GM21381 (cell line): ENCODE data around the gene CD81.
"Not testable (repeated sequence)": the region's sequence is repeated elsewhere in the genome, so short reads cannot be mapped to it uniquely, and the experiment has no call there.

Experiments used
- ATAC-seq: cut with Tn5 transposase; IDR thresholded peaks from one replicate; pipeline ENCODE4 v1.9.1; 2021; ENCODE audit warnings: mild to moderate bottlenecking, moderate library complexity; ENCODE audit not compliant: unreplicated experiment

The CD81 gene, protein sequence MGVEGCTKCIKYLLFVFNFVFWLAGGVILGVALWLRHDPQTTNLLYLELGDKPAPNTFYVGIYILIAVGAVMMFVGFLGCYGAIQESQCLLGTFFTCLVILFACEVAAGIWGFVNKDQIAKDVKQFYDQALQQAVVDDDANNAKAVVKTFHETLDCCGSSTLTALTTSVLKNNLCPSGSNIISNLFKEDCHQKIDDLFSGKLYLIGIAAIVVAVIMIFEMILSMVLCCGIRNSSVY

DNA sequence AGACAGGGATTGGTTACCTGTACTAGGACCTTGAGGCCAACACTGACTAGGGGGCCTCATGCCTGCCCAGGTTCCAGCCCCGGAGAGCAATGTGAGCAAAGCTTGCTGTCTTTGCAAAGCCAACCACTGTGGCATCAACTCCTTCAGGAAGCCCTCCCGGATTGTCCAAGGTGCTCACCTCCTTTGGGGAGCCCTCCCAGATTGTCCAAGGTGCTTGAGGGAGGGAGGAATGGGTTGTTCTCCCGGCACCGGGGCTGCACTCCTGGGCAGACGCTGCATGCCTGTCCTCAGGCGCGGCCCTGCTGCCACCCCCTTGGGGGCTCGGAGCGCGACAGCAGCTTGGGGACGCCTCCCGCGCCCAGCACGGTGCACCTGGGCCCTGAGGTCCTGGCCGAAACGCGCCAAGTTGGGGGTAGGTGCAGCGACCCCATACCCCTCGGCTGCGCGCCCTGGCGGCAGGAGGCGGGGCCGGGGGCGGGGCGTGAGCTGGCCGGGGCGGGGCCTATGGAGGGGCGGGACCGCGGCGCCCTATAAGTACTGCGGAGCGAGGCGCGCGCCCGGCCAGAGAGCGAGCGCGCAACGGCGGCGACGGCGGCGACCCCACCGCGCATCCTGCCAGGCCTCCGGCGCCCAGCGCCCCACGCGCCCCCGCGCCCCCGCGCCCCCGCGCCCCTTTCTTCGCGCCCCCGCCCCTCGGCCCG, at the start of gene CD81:
Gene CD81 (plus strand): TSS at position 560 of the 701 bp plus-strand sequence. CDS start 240 bp downstream, outside the sequence.
- peak; percentile 41 for ATAC-seq

DNA sequence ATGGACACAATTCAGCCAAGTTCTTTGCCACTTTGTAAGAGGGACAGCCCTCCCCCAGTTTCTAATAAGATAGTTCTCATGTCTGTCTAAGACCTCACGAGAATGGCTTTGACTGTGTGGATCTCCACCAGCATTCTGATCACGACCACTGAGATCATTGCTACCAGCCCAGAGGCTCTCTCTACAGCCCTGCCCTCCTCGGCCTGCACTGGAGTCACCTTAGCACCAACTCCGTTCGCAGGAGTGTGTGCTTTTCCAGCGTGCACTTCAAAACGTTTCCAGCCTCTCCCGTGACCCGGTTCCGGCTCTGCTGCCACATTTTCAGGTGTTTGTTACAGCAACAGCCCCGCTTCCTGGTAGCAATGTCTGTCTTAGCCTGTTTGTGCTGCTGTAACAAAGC, 49.1 kb upstream of the CD81 start:
- no peak for ATAC-seq

DNA sequence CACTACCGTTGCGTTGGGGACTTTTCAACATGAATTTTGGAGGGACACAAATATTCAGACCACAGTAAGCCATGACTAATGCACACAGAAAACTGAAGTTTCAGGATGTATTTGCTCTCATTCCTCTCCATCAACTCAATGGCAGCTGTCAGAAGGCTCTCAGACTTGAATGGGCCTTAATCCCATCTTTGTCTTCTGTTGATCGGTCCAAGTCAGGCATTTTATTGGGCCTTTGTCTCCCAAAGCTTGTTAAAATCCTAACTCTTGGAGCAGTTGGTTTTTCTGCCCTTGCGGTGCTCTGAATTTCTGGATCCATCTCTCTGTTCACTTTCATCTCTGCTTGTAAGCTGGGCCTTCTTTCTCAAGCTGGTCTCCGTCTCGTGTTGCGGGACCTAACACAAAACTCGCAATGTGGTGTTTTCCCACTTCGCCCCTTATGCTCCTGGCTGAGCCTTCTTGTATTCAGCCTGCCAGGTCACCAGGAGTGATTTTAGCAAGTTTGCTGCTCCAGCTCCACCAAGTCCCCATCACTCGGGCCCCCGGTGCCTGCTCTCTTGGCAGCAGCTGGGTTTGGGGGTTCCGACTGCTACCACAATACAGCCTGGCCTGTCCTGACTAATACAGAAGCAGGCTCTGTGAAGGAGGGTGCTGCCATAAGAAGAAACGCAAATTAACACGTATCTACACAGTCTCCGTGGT, 48.3 kb upstream of the CD81 start:
- no peak for ATAC-seq

DNA sequence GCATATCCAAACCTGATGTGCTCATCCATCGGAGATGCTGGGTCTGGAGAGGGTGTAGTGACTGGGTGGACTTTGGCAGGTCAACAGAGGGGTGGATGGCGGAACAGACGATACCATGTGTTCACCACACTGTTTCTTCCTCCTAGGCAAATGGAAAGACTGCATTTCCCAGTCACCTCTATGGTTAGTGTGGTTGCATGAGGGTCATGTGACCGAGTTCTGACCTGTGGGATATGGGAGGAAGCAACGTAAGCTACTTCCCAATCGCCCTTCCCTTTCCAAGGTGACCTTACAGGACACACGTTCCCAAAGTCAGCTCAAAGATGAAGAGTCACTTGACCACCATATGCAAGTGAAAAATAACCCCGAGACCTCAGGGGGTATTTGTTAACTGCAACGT, 47.6 kb upstream of the CD81 start:
- no peak for ATAC-seq

DNA sequence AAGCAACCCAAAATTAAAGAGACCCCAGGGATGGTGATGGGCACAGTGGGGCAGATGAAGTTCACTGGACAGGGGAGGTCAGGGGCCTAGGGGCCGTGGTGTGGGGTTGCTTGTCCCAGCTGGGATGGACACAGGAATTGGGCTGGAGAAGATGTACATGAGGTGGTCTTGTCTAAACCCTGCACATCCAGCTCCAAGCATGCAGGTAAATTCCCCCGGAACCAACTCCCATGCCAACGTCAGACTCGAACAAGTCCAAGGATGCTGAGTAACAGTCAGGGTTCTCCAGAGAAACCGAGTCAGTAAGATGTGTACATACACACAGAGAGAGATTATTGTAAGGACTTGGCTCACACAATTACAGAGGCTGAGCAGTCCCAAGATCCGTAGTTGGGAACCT, 46.4 kb upstream of the CD81 start:
- no peak for ATAC-seq

DNA sequence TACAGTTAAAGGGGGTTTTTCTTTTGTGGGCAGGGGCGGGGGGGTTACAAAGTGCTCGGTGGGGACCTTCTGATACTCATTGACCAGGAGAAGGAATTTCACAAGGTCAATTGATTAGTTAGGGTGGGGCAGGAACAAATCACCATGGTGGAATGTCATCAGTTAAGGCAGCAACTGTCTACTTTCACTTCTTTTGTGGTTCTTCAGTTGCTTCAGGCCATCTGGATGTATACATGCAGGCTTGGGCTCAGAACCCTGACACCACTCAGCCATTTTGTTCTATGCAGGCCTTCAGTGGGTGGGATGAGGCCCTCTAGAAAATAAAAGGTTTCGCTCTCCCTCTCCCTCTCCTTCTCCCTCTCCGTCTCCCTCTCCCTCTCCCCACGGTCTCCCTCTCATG, 45.7 kb upstream of the CD81 start:
- ATAC-seq, result no peak

DNA sequence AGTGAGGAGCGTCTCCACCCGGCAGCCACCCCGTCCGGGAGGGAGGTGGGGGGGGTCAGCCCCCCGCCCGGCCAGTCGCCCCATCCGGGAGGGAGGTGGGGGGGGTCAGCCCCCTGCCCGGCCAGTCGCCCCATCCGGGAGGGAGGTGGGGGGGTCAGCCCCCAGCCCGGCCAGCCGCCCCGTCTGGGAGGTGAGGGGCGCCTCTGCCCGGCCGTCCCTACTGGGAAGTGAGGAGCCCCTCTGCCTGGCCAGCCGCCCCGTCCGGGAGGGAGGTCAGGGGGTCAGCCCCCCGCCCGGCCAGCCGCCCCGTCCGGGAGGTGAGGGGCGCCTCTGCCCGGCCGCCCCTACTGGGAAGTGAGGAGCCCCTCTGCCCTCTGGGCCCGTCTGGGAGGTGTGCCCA, 44.5 kb upstream of the CD81 start:
- not testable (repeated sequence) for ATAC-seq

DNA sequence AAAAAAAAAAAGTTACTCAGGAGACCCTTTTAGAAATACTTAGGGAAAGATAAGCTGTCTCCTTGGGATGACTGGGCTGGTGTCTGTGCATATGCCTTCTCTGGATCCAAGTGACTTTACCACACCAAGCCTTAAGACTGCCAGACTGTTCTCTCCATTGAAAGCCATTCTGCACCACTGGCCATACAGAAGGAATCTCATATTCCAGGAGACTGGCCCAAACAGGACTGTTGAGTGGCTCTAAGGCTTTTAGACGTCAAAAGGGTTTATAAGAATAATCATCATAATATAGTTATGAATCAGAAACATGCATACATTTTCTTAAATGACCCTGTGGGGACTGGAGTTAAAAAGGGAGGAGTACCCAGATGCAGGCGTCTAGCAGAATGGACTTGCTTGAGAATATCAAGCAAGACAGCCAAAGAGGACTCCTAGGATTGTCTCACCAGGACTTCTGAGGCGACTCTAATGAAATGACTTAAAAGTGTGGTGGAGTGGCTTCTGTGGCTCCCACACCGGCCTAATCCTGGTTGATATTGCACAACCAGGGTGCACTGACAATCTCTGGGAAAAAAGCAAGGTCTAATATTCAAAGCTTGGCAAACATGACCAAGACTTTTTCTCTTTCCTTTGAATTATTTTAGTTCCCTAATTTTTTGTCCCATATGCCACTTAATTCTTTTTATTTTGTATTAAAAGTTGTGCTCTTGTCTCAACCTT, 43.5 kb upstream of the CD81 start:
- ATAC-seq, result not testable (repeated sequence)

DNA sequence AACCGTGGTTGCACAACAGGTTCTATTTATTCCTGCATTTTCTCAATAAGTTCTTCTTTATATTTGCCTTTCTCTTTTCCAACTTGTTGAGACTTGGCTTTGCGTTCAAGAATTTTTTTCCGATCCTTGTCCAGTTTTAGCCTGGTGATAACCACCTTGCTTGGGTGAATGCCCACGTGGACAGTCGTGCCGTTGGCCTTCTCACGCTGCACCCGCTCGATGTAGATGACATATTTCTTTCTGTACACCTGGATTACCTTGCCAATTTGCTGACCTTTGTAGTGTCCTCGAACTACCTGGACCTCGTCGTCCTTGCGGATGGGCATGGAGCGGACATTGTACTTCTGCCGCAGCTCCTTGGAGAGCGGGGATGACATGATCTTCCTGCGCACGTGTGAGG, 41.8 kb upstream of the CD81 start:
- ATAC-seq, result not testable (repeated sequence)

DNA sequence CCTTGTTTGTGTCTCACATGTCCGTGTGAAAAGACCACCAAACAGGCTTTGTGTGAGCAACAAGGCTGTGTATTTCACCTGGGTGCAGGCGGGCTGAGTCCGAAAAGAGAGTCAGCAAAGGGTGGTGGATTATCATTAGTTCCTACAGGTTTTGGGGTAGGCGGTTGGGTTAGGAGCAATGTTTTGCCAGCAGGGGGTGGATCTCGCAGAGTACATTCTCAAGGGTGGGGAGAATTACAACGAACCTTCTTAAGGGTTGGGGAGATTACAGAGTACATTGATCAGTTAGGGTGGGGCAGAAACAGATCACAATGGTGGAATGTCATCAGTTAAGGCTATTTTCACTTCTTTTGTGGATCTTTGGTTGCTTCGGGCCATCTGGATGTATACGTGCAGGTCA, 38.4 kb upstream of the CD81 start:
- ATAC-seq, result not testable (repeated sequence)

DNA sequence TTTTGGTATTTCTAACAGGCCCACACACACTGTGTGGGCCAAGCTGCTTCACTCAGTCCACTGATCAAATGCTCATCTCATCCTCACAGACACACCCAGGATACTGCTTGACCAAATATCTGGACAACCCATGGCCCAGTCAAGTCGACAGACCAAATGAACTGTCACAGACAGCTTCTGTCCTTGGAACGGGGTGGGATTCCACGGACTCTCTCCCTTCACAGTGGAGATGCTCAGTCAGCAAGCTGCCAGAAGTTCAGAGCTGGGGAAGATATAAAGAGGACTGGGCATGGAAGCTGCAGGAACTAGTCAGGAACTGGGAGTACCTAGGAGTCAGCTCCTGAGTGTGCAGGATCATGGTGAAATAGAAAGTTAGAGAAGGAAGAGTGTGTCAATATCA, 34.6 kb upstream of the CD81 start:
- no peak for ATAC-seq

DNA sequence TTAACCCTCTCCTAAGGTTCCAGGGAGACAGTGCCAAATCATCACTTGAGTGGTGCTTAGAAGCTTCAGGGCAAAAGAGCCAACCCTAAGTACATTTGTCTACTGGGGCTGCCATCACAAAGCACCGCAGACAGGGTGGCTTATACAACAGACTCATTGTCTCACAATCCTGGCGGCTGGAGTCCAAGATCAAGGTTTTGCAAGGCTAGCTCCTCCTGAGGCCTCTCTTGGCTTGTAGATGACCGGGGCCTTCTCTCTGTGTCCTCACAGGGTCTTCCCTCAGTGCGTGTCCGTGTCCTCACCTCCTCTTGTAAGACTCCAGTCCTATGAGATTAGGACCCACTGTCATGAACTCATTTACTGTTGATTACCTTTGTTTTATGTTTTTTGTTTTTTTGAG, 34.1 kb upstream of the CD81 start:
- ATAC-seq, result no peak

DNA sequence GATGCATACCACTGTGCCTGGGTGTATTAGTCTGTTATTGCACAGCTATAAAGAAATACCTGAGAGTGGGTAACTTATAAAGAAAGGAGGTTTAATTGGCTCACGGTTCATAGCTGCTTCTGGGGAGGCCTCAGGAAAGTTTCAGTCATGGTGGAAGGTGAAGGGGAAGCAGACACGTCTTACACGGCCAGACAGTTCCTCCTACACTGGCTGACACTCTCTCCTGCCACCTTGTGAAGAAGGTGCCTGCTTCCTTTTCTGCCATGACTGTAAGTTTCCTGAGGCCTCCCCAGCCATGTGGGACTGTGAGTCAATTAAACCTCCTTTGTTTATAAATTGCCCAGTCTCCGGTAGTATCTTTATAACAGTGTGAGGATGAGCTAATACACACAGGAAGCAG, 33.6 kb upstream of the CD81 start:
- no peak for ATAC-seq

DNA sequence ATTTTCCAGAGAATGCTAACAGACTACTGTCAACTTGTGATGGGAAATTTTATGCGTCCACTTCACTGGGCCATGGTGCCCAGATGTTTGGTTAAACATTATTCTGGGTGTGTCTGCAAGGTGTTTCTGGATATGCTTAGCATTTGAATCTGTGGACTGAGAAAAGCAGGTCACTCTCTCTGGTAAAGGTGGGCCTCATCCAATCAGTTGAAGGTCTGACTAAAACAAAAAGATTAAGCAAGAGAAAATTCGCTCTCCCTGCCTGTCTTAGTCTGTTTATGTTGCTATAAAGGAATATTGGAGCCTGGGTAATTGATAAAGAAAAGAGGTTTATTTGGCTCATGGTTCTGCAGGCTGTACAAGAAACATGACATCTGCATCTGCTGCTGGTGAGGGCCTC, 32.1 kb upstream of the CD81 start:
- ATAC-seq, result no peak

DNA sequence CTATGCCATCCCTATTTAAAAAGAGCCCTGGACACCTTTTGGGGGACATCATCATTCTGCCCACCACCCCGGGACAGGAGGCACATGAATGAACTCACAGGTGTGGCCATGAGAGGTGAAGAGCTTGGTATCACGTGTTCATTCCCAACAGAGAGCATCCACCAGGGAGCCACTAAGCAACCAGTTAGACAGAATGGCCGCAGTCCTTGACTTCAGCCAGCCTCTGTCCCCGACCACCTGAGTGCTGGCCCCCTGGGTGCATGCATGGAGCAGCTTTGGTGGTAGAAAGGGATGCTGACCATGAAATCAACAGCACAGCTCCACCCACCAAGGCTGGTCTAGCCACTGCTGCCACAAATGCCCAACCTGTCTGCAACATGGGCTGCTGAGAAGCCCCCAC, 31.1 kb upstream of the CD81 start:
- no peak for ATAC-seq

DNA sequence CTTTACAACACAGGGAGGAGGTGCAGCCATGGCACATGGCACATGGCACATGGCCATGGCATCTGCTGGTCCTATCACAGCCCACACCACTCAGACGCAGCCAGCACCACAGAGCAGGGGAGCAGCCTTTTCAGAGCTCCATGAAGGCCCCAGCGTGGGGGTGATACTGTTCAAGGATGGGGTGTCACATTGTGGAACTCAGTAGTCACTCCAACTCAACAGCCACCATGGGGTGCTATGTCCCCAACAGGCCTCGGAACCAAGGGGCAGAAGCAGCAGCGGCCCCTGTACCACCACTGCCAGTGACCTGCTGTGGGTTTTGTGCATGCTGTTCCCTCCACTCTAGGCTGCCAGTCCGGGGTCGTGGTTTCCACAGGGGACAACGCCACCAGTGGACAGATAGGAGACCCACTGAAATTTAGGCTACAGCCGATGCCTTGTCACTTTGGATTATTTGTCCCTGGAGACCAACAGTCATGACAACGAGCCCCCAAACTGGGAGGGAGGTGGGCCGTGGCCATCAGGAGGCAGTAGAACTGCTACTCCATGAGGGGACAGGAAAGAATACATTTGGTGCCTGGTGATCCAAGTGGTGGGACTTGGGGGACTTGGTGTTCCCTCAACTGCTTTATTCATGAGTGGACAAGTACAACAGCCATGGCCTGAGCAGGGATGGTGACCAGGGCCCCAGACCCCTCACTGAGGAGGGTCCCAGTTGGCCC, 30.4 kb upstream of the CD81 start:
- no peak for ATAC-seq

DNA sequence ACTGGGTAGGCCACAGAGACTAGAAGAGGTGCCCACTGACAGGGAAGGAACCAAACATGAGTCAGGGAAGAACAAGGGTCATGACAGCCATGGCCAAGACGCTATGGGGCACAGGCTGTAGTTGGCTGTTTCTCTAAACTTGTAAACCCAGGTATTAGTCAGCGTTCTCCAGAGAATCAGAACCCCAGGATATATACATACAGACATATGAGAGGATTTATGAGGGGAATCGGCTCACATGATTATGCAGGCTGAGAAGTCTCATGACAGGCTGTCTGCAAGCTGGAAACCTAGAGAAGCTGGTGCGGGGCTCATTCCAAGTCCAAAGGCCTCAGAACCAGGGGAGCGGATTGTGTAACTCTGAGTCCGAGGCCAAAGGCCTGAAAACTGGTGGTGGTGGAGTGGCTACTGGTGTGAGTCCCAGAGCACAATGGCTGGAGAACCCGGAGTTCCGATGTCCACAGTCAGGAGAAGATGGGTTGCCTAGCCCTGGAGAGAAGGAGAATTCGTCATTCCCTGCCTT, 29.7 kb upstream of the CD81 start:
- no peak for ATAC-seq

DNA sequence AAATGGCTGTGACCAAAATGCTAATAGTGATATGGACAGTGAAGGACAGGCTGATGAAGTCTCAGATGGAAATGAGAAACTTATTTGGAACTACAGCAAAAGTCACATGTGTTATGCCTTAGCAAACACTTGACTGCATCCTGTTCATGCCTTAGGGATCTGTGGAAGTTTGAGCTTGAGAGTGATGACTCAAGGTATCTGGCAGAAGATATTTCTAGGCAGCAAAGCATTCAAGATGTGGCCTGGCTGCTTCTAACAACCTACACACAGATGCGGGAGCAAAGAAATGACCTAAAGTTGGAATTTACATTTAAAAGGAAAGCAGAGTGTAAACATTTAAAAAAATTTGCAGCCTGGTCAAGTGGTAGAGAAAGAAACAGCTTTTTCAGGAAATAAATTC, 28.1 kb upstream of the CD81 start:
- ATAC-seq, result no peak

DNA sequence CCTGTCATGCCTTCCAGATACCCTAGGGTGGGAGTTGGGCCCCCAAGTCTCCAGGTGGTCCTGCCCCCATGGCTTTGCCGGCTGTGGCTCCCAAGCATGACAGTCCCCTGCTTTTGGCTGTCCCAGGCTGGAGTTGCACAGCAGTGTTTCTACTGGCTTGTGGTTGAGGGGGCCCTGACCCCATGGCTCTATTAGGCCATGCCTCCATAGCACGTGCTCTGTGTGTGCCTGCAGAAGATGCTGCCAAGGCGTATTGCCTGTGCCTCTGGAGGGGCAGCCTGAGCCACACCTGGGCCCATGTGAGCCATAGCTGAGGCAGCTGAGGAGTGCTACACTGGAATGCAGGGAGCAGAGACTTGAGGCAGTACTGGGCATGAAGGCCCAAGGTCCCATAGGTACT, 25.4 kb upstream of the CD81 start:
- no peak for ATAC-seq

DNA sequence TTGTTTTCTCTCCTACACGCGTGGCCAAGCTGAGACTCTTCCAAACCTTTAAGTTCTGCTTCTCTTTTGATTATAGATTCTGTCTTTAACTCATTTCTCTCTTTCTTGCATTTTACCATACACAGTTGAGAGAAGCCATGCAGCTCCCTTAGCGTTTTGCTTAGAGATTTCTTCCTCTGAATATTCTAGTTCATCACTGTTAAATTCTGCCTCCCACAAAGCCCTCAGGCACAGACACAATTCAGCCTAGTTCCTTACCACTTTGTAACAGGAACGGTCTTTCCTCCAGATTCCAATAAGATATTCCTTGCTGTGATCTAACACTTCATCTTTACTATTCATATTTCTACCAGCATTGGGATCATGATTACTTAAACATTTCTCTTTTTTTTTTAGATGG, 24.7 kb upstream of the CD81 start:
- no peak for ATAC-seq
